SK-N-SH treated with all-trans-retinoic acid at 6 μM for 48 hours (cell line): ENCODE data around the gene ARHGDIB.

Experiments
- ARNTL ChIP-seq: fragments of 450-650 bp; formaldehyde crosslinking; IDR thresholded peaks from 2 replicates; pipeline ENCODE4 v1.5.0; 2020; ENCODE audit warnings: low read depth, mild to moderate bottlenecking, moderate library complexity, borderline replicate concordance
- CSDC2 ChIP-seq: fragments of 250-450 bp; sonication (Bioruptor Pico); IDR thresholded peaks from 2 replicates; pipeline ENCODE4 v1.5.0; 2020; ENCODE audit warnings: mild to moderate bottlenecking, moderate library complexity
- ESRRG ChIP-seq: fragments of 250-450 bp; sonication (Bioruptor Pico); IDR thresholded peaks from 2 replicates; pipeline ENCODE4 v1.6.1; 2021; ENCODE audit warnings: mild to moderate bottlenecking
- ISL1 ChIP-seq: fragments of 250-450 bp; sonication (Bioruptor Pico); IDR thresholded peaks from 2 replicates; pipeline ENCODE4 v2.1.2; 2022; ENCODE audit warnings: mild to moderate bottlenecking, moderate library complexity
- OSR1 ChIP-seq: fragments of 250-450 bp; sonication (Bioruptor Pico); IDR thresholded peaks from 2 replicates; pipeline ENCODE4 v1.8.0; 2022; ENCODE audit warnings: moderate library complexity, mild to moderate bottlenecking, inconsistent platforms
- RARB ChIP-seq: fragments of 250-450 bp; sonication (Bioruptor Pico); IDR thresholded peaks from 2 replicates; pipeline ENCODE4 v1.8.0; 2021; ENCODE audit warnings: mild to moderate bottlenecking, moderate library complexity
- SNAI2 ChIP-seq: fragments of 250-450 bp; sonication (Bioruptor Pico); IDR thresholded peaks from 2 replicates; pipeline ENCODE4 v1.5.0; 2020; ENCODE audit warnings: mild to moderate bottlenecking, moderate library complexity
- TOX ChIP-seq: fragments of 250-450 bp; sonication (Bioruptor Pico); IDR thresholded peaks from 2 replicates; pipeline ENCODE4 v1.8.0; 2021; ENCODE audit warnings: mild to moderate bottlenecking, moderate library complexity, borderline replicate concordance
- ZFP3 ChIP-seq: fragments of 250-450 bp; sonication (Bioruptor Pico); IDR thresholded peaks from 2 replicates; pipeline ENCODE4 v1.5.0; 2020; ENCODE audit warnings: mild to moderate bottlenecking, moderate library complexity
- ZFP30 ChIP-seq: fragments of 450-650 bp; formaldehyde crosslinking; IDR thresholded peaks from 2 replicates; pipeline ENCODE4 v1.5.0; 2022; ENCODE audit warnings: mild to moderate bottlenecking, moderate library complexity
- TF ChIP-seq, protein P1 (sequence below): fragments of 250-450 bp; sonication (Bioruptor Pico); IDR thresholded peaks from 2 replicates; pipeline ENCODE4 v1.8.0; 2020; ENCODE audit warnings: mild to moderate bottlenecking, moderate library complexity, borderline replicate concordance
- TF ChIP-seq, protein P2 (sequence below): fragments of 250-450 bp; sonication (Bioruptor Pico); IDR thresholded peaks from 2 replicates; pipeline ENCODE4 v1.5.1; 2020; ENCODE audit warnings: low read depth, mild to moderate bottlenecking, moderate library complexity
- TF ChIP-seq, protein P3 (sequence below): fragments of 250-450 bp; sonication (Bioruptor Pico); IDR thresholded peaks from 2 replicates; pipeline ENCODE4 v1.5.0; 2020; ENCODE audit warnings: mild to moderate bottlenecking, moderate library complexity

DNA sequence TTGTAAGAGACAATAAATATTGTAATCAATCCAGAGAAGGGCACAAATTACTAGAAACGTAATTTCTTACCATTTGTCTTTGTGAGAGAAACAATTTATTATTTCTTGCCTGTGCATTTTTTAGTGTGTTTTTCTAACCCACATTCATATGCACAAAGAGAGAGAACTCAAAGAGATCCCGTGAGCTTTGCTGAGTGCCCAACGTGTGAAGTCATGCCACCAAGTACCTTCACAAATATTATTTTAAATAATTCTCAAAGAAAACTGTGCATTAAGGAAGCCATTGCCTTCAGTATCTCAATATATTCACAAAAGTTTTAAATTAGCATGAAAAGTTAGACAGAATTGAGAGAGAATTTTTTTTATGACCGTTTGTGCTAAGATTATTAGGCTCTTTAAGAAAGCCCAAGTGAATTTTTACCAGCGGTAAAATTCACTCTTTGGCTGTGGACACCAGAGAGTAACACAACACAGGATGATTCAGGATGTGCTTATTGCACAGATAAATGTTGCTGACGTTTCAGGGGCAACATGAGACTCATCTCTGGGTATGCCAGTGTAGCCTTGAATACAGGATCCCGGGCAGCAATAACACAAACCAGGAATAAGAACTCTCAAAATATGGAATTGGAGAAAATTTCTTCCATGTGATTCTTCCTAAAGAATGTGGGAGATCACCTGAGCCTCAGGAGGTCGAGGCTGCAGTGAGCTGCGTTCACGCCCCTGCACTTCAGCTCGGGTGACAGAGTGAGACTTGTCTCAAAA is 2.9 kb downstream of the ARHGDIB start:
- TF ChIP-seq, protein P1, sequence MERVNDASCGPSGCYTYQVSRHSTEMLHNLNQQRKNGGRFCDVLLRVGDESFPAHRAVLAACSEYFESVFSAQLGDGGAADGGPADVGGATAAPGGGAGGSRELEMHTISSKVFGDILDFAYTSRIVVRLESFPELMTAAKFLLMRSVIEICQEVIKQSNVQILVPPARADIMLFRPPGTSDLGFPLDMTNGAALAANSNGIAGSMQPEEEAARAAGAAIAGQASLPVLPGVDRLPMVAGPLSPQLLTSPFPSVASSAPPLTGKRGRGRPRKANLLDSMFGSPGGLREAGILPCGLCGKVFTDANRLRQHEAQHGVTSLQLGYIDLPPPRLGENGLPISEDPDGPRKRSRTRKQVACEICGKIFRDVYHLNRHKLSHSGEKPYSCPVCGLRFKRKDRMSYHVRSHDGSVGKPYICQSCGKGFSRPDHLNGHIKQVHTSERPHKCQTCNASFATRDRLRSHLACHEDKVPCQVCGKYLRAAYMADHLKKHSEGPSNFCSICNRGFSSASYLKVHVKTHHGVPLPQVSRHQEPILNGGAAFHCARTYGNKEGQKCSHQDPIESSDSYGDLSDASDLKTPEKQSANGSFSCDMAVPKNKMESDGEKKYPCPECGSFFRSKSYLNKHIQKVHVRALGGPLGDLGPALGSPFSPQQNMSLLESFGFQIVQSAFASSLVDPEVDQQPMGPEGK (CRISPR knock-in tag) = no peak
- TF ChIP-seq CSDC2 (CRISPR knock-in tag) (no peak), ZFP30 (CRISPR knock-in tag) (no peak), ESRRG (CRISPR knock-in tag) (no peak), TOX (CRISPR knock-in tag) (no peak), ARNTL (CRISPR knock-in tag) (no peak), OSR1 (CRISPR knock-in tag) (no peak), ZFP3 (CRISPR knock-in tag) (no peak), SNAI2 (CRISPR knock-in tag) (no peak), RARB (CRISPR knock-in tag) (no peak), ISL1 (CRISPR knock-in tag) (no peak)
- TF ChIP-seq, protein P2, sequence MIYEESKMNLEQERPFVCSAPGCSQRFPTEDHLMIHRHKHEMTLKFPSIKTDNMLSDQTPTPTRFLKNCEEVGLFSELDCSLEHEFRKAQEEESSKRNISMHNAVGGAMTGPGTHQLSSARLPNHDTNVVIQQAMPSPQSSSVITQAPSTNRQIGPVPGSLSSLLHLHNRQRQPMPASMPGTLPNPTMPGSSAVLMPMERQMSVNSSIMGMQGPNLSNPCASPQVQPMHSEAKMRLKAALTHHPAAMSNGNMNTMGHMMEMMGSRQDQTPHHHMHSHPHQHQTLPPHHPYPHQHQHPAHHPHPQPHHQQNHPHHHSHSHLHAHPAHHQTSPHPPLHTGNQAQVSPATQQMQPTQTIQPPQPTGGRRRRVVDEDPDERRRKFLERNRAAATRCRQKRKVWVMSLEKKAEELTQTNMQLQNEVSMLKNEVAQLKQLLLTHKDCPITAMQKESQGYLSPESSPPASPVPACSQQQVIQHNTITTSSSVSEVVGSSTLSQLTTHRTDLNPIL = no peak
- TF ChIP-seq, protein P3, sequence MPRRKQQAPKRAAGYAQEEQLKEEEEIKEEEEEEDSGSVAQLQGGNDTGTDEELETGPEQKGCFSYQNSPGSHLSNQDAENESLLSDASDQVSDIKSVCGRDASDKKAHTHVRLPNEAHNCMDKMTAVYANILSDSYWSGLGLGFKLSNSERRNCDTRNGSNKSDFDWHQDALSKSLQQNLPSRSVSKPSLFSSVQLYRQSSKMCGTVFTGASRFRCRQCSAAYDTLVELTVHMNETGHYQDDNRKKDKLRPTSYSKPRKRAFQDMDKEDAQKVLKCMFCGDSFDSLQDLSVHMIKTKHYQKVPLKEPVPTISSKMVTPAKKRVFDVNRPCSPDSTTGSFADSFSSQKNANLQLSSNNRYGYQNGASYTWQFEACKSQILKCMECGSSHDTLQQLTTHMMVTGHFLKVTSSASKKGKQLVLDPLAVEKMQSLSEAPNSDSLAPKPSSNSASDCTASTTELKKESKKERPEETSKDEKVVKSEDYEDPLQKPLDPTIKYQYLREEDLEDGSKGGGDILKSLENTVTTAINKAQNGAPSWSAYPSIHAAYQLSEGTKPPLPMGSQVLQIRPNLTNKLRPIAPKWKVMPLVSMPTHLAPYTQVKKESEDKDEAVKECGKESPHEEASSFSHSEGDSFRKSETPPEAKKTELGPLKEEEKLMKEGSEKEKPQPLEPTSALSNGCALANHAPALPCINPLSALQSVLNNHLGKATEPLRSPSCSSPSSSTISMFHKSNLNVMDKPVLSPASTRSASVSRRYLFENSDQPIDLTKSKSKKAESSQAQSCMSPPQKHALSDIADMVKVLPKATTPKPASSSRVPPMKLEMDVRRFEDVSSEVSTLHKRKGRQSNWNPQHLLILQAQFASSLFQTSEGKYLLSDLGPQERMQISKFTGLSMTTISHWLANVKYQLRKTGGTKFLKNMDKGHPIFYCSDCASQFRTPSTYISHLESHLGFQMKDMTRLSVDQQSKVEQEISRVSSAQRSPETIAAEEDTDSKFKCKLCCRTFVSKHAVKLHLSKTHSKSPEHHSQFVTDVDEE (CRISPR knock-in tag) = no peak
